Cardiac muscle cell (in vitro differentiated cells and primary cell): ENCODE measurements around the gene BLCAP. TPM values are rescaled to one million over a fixed set of nuclear protein-coding genes. Genes with fewer than 3 reads are reported as not detected.

Source experiments
- DNase-seq, 2 donors: peaks; one replicate each; pipeline versions ENCODE4 v3.0.0 to v3.0.0-alpha.2; 2010 to 2017; ENCODE audit warnings: low read depth in 1 of 2, low spot score in 1 of 2
- H3K27ac ChIP-seq: fragments of 200-600 bp; sonication (generic); 2 replicates; pipeline ENCODE4 v1.5.1; 2016
- H3K27me3 ChIP-seq: fragments of 200-600 bp; sonication (generic); 2 replicates; pipeline ENCODE4 v1.6.0; 2016; ENCODE audit warnings: control low read depth
- H3K36me3 ChIP-seq: fragments of 200-600 bp; sonication (generic); 2 replicates; pipeline ENCODE4 v1.5.1; 2016; ENCODE audit warnings: control low read depth
- H3K4me1 ChIP-seq: fragments of 200-600 bp; sonication (generic); 2 replicates; pipeline ENCODE4 v1.8.1; 2017; ENCODE audit warnings: low read depth, mild to moderate bottlenecking, mixed run types
- H3K4me3 ChIP-seq: fragments of 200-600 bp; sonication (generic); 2 replicates; pipeline ENCODE4 v1.5.1; 2016; ENCODE audit warnings: mild to moderate bottlenecking
- H3K9me3 ChIP-seq: fragments of 200-600 bp; sonication (generic); 2 replicates; pipeline ENCODE4 v1.5.1; 2017; ENCODE audit warnings: low read depth, mild to moderate bottlenecking, control low read depth
- polyA plus RNA-seq: library from polyadenylated mRNA; unstranded; fragments of >200 nt; fragmentation: Nextera tagmentation; extraction: Ambion mirVana; gene quantifications from 2 replicates; pipeline ENCODE4 v1.2.1, GENCODE V29; 2016
- total RNA-seq: library from RNA; depleted of rRNA; stranded (reverse); fragments of >200 nt; gene quantifications from 2 replicates; pipeline ENCODE4 v1.2.3, GENCODE V29; 2016
- TF ChIP-seq, protein P1 (sequence below): IDR thresholded peaks from 2 replicates; pipeline ENCODE4 v1.5.1; 2012; ENCODE audit warnings: low read depth, mild to moderate bottlenecking, low read length

BLCAP gene
- total and polyA plus RNA-seq, 2 experiments from 2014 or later = 87.4 to 112 TPM

- TF ChIP-seq, protein P1, sequence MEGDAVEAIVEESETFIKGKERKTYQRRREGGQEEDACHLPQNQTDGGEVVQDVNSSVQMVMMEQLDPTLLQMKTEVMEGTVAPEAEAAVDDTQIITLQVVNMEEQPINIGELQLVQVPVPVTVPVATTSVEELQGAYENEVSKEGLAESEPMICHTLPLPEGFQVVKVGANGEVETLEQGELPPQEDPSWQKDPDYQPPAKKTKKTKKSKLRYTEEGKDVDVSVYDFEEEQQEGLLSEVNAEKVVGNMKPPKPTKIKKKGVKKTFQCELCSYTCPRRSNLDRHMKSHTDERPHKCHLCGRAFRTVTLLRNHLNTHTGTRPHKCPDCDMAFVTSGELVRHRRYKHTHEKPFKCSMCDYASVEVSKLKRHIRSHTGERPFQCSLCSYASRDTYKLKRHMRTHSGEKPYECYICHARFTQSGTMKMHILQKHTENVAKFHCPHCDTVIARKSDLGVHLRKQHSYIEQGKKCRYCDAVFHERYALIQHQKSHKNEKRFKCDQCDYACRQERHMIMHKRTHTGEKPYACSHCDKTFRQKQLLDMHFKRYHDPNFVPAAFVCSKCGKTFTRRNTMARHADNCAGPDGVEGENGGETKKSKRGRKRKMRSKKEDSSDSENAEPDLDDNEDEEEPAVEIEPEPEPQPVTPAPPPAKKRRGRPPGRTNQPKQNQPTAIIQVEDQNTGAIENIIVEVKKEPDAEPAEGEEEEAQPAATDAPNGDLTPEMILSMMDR = no peak
- Histone ChIP-seq H3K4me1 (peaks cover 10% of the 10 kb centered on the region), H3K27ac (no peak overlapping the region), H3K4me3 (no peak overlapping the region), H3K36me3 (peaks cover 9% of the 10 kb centered on the region), H3K27me3 (no peaks in the 10 kb centered on the region), H3K9me3 (no peaks in the 10 kb centered on the region)
- peak in 1 of 2 donors; percentile 48 for DNase-seq
These were observed 10.6 kb downstream of the BLCAP start for GRCh38 chr20:37516811-37517750.

GRCh38 chr20:37515876-37516275, 11.8 kb downstream of the BLCAP start:
- TF ChIP-seq, protein P1 = no peak
- Histone ChIP-seq H3K27ac (no peak overlapping the region), H3K4me3 (no peak overlapping the region), H3K9me3 (no peaks in the 10 kb centered on the region), H3K36me3 (peaks cover 9% of the 10 kb centered on the region), H3K4me1 (peaks cover 5% of the 10 kb centered on the region), H3K27me3 (no peaks in the 10 kb centered on the region)
- DNase-seq = no peak

GRCh38 chr20:37513779-37514359, 13.8 kb downstream of the BLCAP start:
- no peak for DNase-seq
- no peak overlapping the region for H3K4me3 ChIP-seq
- TF ChIP-seq, protein P1 = no peak
- H3K27me3 ChIP-seq = no peaks in the 10 kb centered on the region
- H3K9me3 ChIP-seq = no peaks in the 10 kb centered on the region
- peaks cover 12% of the 10 kb centered on the region for H3K36me3 ChIP-seq
- no peaks in the 10 kb centered on the region for H3K4me1 ChIP-seq
- H3K27ac ChIP-seq = no peak overlapping the region

DNA sequence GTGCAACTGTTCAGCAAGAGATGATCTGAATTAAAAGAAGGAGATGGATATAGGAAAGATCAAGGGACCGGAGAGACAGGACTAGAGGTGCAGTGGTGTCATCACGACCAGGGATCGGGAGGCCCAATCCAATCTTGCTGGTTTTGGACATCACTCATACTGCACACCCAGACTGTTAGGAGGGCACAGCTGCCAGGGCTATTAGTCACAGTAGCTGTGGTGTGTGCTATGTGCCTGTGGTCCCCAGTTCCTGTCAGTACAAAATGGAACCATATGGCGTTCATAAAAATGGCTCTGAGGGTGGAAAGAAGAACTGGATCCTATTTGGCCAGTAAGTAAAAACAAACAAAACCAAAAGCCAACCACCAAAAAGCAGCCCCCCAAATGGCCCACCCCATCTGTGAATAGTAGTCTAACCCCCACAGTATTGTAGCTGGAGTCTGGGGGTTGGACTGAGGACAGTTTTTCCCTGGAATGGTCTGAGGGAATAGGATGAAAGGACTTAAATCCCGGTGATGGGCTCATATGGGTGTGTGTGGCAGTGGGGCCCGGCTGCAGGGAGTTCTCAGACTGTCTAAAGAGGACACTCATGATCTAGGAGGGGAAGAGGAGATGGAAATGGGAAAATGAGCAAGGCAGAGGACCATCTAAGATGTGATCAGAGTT, 15.9 kb downstream of the BLCAP start:
- no peaks in the 10 kb centered on the region for H3K27me3 ChIP-seq
- H3K36me3 ChIP-seq = peaks cover 12% of the 10 kb centered on the region
- no peaks in the 10 kb centered on the region for H3K4me1 ChIP-seq
- no peak overlapping the region for H3K4me3 ChIP-seq
- H3K27ac ChIP-seq = no peak overlapping the region
- TF ChIP-seq, protein P1 = no peak
- no peaks in the 10 kb centered on the region for H3K9me3 ChIP-seq
- peak in 1 of 2 donors; percentile 24 for DNase-seq

- Histone ChIP-seq H3K27me3 (no peaks in the 10 kb centered on the region), H3K9me3 (no peaks in the 10 kb centered on the region), H3K27ac (no peak overlapping the region), H3K4me1 (peaks cover 4% of the 10 kb centered on the region), H3K36me3 (peaks cover 12% of the 10 kb centered on the region), H3K4me3 (no peak overlapping the region)
- TF ChIP-seq, protein P1 = no peak
- DNase-seq = no peak
These were observed 17.4 kb downstream of the BLCAP start for GRCh38 chr20:37510226-37510625.
